Colonic mucosa (tissue), 4 donors: Measurements from ENCODE around the gene PCOLCE2. TPM values are rescaled to one million over a fixed set of nuclear protein-coding genes. Genes with fewer than 3 reads are reported as not detected.

Source experiments
- DNase-seq: peaks from one replicate; pipeline ENCODE4 v3.0.0-alpha.2; 2020
- H3K27ac ChIP-seq: fragments of 200-600 bp; one replicate; pipeline ENCODE4 v1.8.0; 2021
- H3K27me3 ChIP-seq: fragments of 200-600 bp; one replicate; pipeline ENCODE4 v1.8.0; 2021
- H3K36me3 ChIP-seq: fragments of 200-600 bp; one replicate; pipeline ENCODE4 v1.8.0; 2021
- H3K4me1 ChIP-seq: fragments of 200-600 bp; one replicate; pipeline ENCODE4 v1.8.0; 2021; ENCODE audit warnings: mild to moderate bottlenecking
- H3K4me3 ChIP-seq: fragments of 200-600 bp; one replicate; pipeline ENCODE4 v1.8.0; 2021
- H3K9ac ChIP-seq, 2 donors: one replicate each; pipeline ENCODE4 v1.7.0; 2013; ENCODE audit warnings: control low read depth in 2 of 2, low read depth in 2 of 2, low read length in 2 of 2
- H3K9me3 ChIP-seq: fragments of 200-600 bp; one replicate; pipeline ENCODE4 v1.8.0; 2021
- intact Hi-C: fragments of 100-400 bp; cut with DNase I; formaldehyde crosslinking; loops from one replicate; pipeline ENCODE4 v1.14.1; 2022
- total RNA-seq, 2 donors: library from RNA; stranded (reverse); fragmentation: NEBNext Ultra II Directional in 1 of 2; extraction: Animal tissue kit (Norgen Biotek cat#: 25700) in 1 of 2; gene quantifications; one replicate each; pipeline ENCODE4 v1.2.1, GENCODE V29; 2021
- TF ChIP-seq, protein P1 (sequence below): fragments of 200-600 bp; IDR thresholded peaks from one replicate; pipeline ENCODE4 v1.8.0; 2022; ENCODE audit warnings: antibody characterized with exemption, mild to moderate bottlenecking
- donor health status: healthy.
- donor health status: DM: no; HTN: no; CAD: no.
- donor health status: DM: no; HTN: no; CAD: no.

The PCOLCE2 gene
- total RNA-seq, 2 donors from 2014 or later = 1.0 to 1.9 TPM

DNA sequence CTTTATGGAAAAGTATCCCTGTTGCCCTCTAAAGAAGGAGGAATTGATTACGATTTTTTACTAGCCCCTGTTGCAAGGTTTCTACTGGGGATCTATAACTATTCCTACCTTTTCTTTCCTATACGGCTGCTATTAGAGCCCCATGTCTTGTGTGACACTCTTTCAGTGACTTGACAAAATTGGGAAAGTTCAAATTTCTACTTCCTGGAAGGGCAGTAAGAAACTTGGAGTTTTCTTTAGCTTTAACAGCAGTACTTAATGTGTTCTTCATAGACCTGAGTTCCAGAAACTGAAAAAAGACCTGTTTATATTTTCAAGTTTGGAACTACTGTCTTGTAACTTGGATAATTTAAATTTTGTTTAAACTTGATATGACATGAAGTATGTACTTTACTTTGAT is 110.3 kb downstream of the PCOLCE2 start:
- Histone ChIP-seq H3K27me3 (no peaks in the 10 kb centered on the region), H3K9me3 (no peaks in the 10 kb centered on the region), H3K36me3 (no peaks in the 10 kb centered on the region), H3K4me1 (no peaks in the 10 kb centered on the region), H3K9ac (no peak overlapping the region), H3K27ac (no peak overlapping the region), H3K4me3 (no peak overlapping the region)
- TF ChIP-seq, protein P1, sequence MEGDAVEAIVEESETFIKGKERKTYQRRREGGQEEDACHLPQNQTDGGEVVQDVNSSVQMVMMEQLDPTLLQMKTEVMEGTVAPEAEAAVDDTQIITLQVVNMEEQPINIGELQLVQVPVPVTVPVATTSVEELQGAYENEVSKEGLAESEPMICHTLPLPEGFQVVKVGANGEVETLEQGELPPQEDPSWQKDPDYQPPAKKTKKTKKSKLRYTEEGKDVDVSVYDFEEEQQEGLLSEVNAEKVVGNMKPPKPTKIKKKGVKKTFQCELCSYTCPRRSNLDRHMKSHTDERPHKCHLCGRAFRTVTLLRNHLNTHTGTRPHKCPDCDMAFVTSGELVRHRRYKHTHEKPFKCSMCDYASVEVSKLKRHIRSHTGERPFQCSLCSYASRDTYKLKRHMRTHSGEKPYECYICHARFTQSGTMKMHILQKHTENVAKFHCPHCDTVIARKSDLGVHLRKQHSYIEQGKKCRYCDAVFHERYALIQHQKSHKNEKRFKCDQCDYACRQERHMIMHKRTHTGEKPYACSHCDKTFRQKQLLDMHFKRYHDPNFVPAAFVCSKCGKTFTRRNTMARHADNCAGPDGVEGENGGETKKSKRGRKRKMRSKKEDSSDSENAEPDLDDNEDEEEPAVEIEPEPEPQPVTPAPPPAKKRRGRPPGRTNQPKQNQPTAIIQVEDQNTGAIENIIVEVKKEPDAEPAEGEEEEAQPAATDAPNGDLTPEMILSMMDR = no peak
- intact Hi-C loops = no loop called here
- no peak for DNase-seq

DNA sequence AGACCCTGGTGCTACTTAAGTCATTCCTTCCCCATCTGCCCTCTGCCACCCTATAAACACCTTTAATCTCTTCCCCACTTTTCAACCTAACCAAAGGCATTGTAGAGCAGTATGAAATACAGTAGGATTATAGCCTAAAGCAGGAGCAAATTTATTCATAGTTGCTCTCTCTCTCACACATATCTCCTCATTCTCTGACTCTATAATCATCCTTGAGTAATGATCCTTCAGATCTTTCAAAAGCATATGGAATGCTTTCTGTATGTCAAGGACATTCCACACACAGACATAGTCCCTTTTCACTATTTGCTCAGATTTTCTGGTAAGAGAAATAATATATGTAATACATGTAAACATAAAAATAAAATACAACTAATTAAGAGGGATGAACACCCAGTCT is 111.0 kb downstream of the PCOLCE2 start:
- H3K36me3 ChIP-seq = no peaks in the 10 kb centered on the region
- intact Hi-C loops = no loop called here
- H3K4me3 ChIP-seq = no peak overlapping the region
- TF ChIP-seq, protein P1 = no peak
- H3K9ac ChIP-seq = no peak overlapping the region
- H3K4me1 ChIP-seq = no peaks in the 10 kb centered on the region
- H3K9me3 ChIP-seq = no peaks in the 10 kb centered on the region
- no peaks in the 10 kb centered on the region for H3K27me3 ChIP-seq
- H3K27ac ChIP-seq = no peak overlapping the region
- no peak for DNase-seq

DNA sequence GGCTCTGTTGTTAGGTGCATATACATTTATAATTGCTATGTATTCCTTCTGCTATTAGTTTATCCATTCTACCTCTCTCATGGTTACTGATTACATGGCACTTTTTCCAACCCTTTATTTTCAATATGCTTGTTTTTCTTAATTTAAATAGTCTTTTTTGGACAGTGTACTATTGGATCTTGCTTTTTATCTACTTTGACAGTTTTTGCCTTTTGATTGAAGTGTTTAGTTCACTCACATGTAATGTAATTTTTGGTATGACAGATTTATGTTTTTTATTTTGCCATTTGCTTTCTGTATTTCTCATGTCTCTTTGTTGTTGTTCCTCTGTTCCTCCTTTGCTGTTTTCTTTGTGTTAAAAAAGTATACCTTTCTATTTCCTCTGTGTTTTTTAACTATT is 120.5 kb downstream of the PCOLCE2 start:
- TF ChIP-seq, protein P1 = no peak
- intact Hi-C loops = no loop called here
- Histone ChIP-seq H3K9ac (no peak overlapping the region), H3K4me1 (no peaks in the 10 kb centered on the region), H3K4me3 (no peak overlapping the region), H3K27ac (no peak overlapping the region), H3K36me3 (no peaks in the 10 kb centered on the region), H3K9me3 (no peaks in the 10 kb centered on the region), H3K27me3 (no peaks in the 10 kb centered on the region)
- DNase-seq = no peak

Other genes with a start within 250 kb of the PCOLCE2 start
- 1 to 10 TPM; 1.8 to 2.2 TPM for gene TRPC1, start 165.0 kb downstream of the PCOLCE2 start, total RNA-seq
- gene PAQR9, start 74.6 kb upstream of the PCOLCE2 start, total RNA-seq = not detected
- 10 to 100 TPM; 59.4 to 70.2 TPM for gene U2SURP, start 112.5 kb upstream of the PCOLCE2 start, total RNA-seq
- gene CHST2, start 230.7 kb upstream of the PCOLCE2 start, total RNA-seq = 1 to 10 TPM; 1.8 to 2.5 TPM